GM19328 (cell line): ENCODE measurements around the gene PLEKHO2.

ENCODE experiments used
- ATAC-seq: cut with Tn5 transposase; IDR thresholded peaks from one replicate; pipeline ENCODE4 v1.9.1; 2021; ENCODE audit warnings: mild to moderate bottlenecking, moderate library complexity; ENCODE audit not compliant: unreplicated experiment

PLEKHO2 gene

GRCh38 chr15:64911311-64912186, 69.8 kb downstream of the PLEKHO2 start, which contains the start of gene ANKDD1A:
Gene ANKDD1A (plus strand): TSS chr15:64911902. CDS start chr15:64911931, 29 bp downstream.
- peak; percentile 54 for ATAC-seq

- ATAC-seq: no peak
Measured at GRCh38 chr15:64912379-64913325, 70.9 kb downstream of the PLEKHO2 start.

GRCh38 chr15:64915518-64916227, 74.0 kb downstream of the PLEKHO2 start:
- no peak for ATAC-seq

- ATAC-seq: no peak
Measured at GRCh38 chr15:64916365-64916764, 74.7 kb downstream of the PLEKHO2 start.

GRCh38 chr15:64917211-64917610, 75.5 kb downstream of the PLEKHO2 start:
- ATAC-seq: no peak
